ENCODE results near the gene PCDHGA9.
"Not testable (repeated sequence)": the region's sequence is repeated elsewhere in the genome, so short reads cannot be mapped to it uniquely, and the experiment has no call there.

PCDHGA9 gene

GRCh38 chr5:141402553-141403243 is at the start of gene PCDHGA9:
TSS of gene PCDHGA9 (plus strand) at chr5:141402778. CDS start at chr5:141402953, 175 bp downstream.
- no peak for DNase-seq (ENCODE audit: low read depth in 2 of 2)

- no peak for DNase-seq (ENCODE audit: low read depth in 2 of 2)
Observed at GRCh38 chr5:141354900-141355469, 47.6 kb upstream of the PCDHGA9 start, which contains the start of gene PCDHGA4. TSS of gene PCDHGA4 (plus strand) at chr5:141355021. CDS start at chr5:141355108, 87 bp downstream.

GRCh38 chr5:141355641-141356040 is 46.9 kb upstream of the PCDHGA9 start:
- no peak for DNase-seq (ENCODE audit: low read depth in 2 of 2)

- DNase-seq (ENCODE audit: low read depth in 2 of 2): no peak
Observed at GRCh38 chr5:141356133-141356532, 46.4 kb upstream of the PCDHGA9 start.

GRCh38 chr5:141356950-141357349 is 45.6 kb upstream of the PCDHGA9 start:
- no peak for DNase-seq (ENCODE audit: low read depth in 2 of 2)

- DNase-seq (ENCODE audit: low read depth in 2 of 2): no peak
Observed at GRCh38 chr5:141359790-141360426, 42.7 kb upstream of the PCDHGA9 start, which contains the start of gene PCDHGB2. TSS of gene PCDHGB2 (plus strand) at chr5:141359994. CDS start at chr5:141360136, 142 bp downstream.

- no peak for DNase-seq (ENCODE audit: low read depth in 2 of 2)
Observed at GRCh38 chr5:141360685-141361084, 41.9 kb upstream of the PCDHGA9 start.

GRCh38 chr5:141362719-141363118 is 39.9 kb upstream of the PCDHGA9 start:
- DNase-seq (ENCODE audit: low read depth in 2 of 2): no peak

- no peak for DNase-seq (ENCODE audit: low read depth in 2 of 2)
Observed at GRCh38 chr5:141363952-141364660, 38.5 kb upstream of the PCDHGA9 start, which contains the start of gene PCDHGA5. TSS of gene PCDHGA5 (plus strand) at chr5:141364162. CDS start at chr5:141364331, 169 bp downstream.

GRCh38 chr5:141366016-141366896 is 36.3 kb upstream of the PCDHGA9 start:
- no peak for DNase-seq (ENCODE audit: low read depth in 2 of 2)

GRCh38 chr5:141369994-141370848 is 32.4 kb upstream of the PCDHGA9 start, which contains the start of gene PCDHGB3:
TSS of gene PCDHGB3 (plus strand) at chr5:141370242. CDS start at chr5:141370395, 153 bp downstream.
- DNase-seq (ENCODE audit: low read depth in 2 of 2): no peak

- DNase-seq (ENCODE audit: low read depth in 2 of 2): no peak
Observed at GRCh38 chr5:141371572-141372475, 30.8 kb upstream of the PCDHGA9 start.

- no peak for DNase-seq (ENCODE audit: low read depth in 2 of 2)
Observed at GRCh38 chr5:141373673-141374317, 28.8 kb upstream of the PCDHGA9 start, which contains the start of gene PCDHGA6. TSS of gene PCDHGA6 (plus strand) at chr5:141373891. CDS start at chr5:141374084, 193 bp downstream.

- DNase-seq (ENCODE audit: low read depth in 2 of 2): no peak
Observed at GRCh38 chr5:141374627-141375026, 28.0 kb upstream of the PCDHGA9 start.

GRCh38 chr5:141375444-141376155 is 27.0 kb upstream of the PCDHGA9 start:
- not testable (repeated sequence) for DNase-seq (ENCODE audit: low read depth in 2 of 2)

GRCh38 chr5:141382469-141383294 is 19.9 kb upstream of the PCDHGA9 start, which contains the start of gene PCDHGA7:
TSS of gene PCDHGA7 (plus strand) at chr5:141382742. CDS start at chr5:141382900, 158 bp downstream.
- no peak for DNase-seq (ENCODE audit: low read depth in 2 of 2)

GRCh38 chr5:141383345-141383744 is 19.2 kb upstream of the PCDHGA9 start:
- DNase-seq (ENCODE audit: low read depth in 2 of 2): no peak
